Natural killer cell (primary cell): ENCODE results near the gene PDE2A. TPM values are rescaled to one million over a fixed set of nuclear protein-coding genes. Genes with fewer than 3 reads are reported as not detected.

Experiments used
- ATAC-seq, 3 donors: fragments of 150-1000 bp in 2 of 3; fragments of 200-7000 bp in 1 of 3; cut with Tn5 transposase; 1 replicate in 1 of 3; 2 replicates in 2 of 3; pipeline ENCODE4 v1.10.0; 2021; ENCODE audit warnings: mild to moderate bottlenecking in 2 of 3, moderate library complexity in 2 of 3
- DNase-seq, 2 donors: peaks; one replicate each; pipeline versions ENCODE4 v3.0.0 to v3.0.0-alpha.2; 2013 to 2021; ENCODE audit warnings: mixed read lengths in 1 of 2
- H3K27ac ChIP-seq: one replicate; pipeline ENCODE4 v1.5.1; 2013; ENCODE audit warnings: mild to moderate bottlenecking, low read length
- H3K27me3 ChIP-seq: one replicate; pipeline ENCODE4 v1.6.1; 2013; ENCODE audit warnings: low read length; ENCODE audit not compliant: control insufficient read depth, insufficient read depth
- H3K36me3 ChIP-seq: one replicate; pipeline ENCODE4 v1.6.1; 2013; ENCODE audit warnings: low read length; ENCODE audit not compliant: control insufficient read depth, insufficient read depth
- H3K4me1 ChIP-seq: one replicate; pipeline ENCODE4 v1.6.1; 2013; ENCODE audit warnings: low read length; ENCODE audit not compliant: control insufficient read depth, insufficient read depth
- H3K4me3 ChIP-seq: one replicate; pipeline ENCODE4 v1.5.1; 2013; ENCODE audit warnings: low read length
- H3K9me3 ChIP-seq: one replicate; pipeline ENCODE4 v1.6.1; 2013; ENCODE audit warnings: low read length; ENCODE audit not compliant: control insufficient read depth, insufficient read depth
- H3K27ac Mint-ChIP-seq, 2 donors: one replicate each; pipeline ENCODE4 v1.8.0; 2022; ENCODE audit warnings: mild to moderate bottlenecking in 2 of 2, mixed read lengths in 2 of 2, moderate library complexity in 1 of 2
- H3K27me3 Mint-ChIP-seq, 2 donors: one replicate each; pipeline ENCODE4 v1.8.0; 2022; ENCODE audit warnings: low read depth in 2 of 2, mixed read lengths in 2 of 2
- H3K36me3 Mint-ChIP-seq: one replicate; pipeline ENCODE4 v1.8.0; 2022; ENCODE audit warnings: mixed read lengths
- H3K4me1 Mint-ChIP-seq, 2 donors: one replicate each; pipeline ENCODE4 v1.8.0; 2022; ENCODE audit warnings: mixed read lengths in 2 of 2
- H3K4me3 Mint-ChIP-seq: one replicate; pipeline ENCODE4 v1.8.0; 2022; ENCODE audit warnings: mild to moderate bottlenecking, moderate library complexity, mixed read lengths
- H3K9me3 Mint-ChIP-seq, 2 donors: one replicate each; pipeline ENCODE4 v1.8.0; 2022; ENCODE audit warnings: mixed read lengths in 2 of 2
- WGBS: methylation state at CpG from one replicate; pipeline ENCODE4 v1.1.7; 2013; ENCODE audit warnings: missing lambda C conversion rate; ENCODE audit not compliant: insufficient coverage; 5-methylcytosine and 5-hydroxymethylcytosine counted together
- intact Hi-C: fragments of 100-400 bp; cut with micrococcal nuclease; formaldehyde crosslinking; loops from one replicate; pipeline ENCODE4 v1.14.2; 2022
- total RNA-seq, 4 donors: library from RNA; stranded (reverse); fragments of 120-200 nt in 1 of 4; gene quantifications; one replicate each; pipeline versions ENCODE4 v1.2.3 to v1.2.4, GENCODE V29; 2013 to 2022
- TF ChIP-seq, protein P1 (sequence below): fragments of 200-600 bp; IDR thresholded peaks from one replicate; pipeline ENCODE4 v1.8.0; 2022; ENCODE audit warnings: antibody characterized with exemption

Gene PDE2A
- total RNA-seq, 3 donors from 2014 or later (not counting 1 experiment from before 2014, with no cell fraction given), result 8.7 to 11.9 (median 9.0) TPM

DNA sequence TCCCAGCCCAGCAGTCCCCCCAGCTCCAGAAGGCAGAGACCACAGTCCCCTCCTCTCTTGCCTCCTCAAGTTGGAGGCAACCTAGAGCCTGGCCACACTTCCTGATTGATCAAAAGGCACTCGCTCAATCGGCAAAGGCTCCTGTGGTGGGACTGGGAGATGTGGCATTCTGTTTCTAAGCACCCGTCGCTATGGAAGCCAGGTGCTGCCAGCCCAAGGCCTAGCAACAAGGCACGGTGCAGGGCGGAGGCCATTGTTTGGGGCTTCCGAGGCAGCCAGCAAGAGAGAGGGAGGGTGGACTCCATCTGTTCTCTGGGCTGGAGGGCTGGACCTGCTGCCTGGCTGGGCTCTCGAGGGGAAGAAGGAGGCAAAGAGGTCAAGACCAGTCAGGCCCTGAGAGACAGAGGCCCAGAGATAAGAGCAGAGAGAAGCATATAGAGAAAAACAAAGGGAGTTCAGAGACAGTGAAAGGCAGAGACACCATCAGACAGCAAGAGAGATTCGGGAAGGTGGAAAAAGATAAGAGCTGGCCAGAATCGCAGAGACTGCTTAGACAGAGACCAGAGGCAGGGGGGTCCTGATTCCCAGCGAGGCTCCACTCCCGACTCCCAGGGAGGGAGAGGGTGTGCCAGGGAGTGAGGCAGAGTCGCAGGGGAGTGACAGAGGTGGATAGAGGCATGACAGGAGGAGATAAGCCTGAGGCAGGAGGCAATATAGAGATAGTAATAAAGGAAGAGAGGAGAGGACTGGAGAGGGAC, 21.2 kb downstream of the PDE2A start:
- no peak overlapping the region for H3K27ac Mint-ChIP-seq
- Histone ChIP-seq H3K36me3 (no peaks in the 10 kb centered on the region), H3K4me1 (no peaks in the 10 kb centered on the region), H3K9me3 (no peaks in the 10 kb centered on the region), H3K4me3 (no peak overlapping the region), H3K27me3 (no peaks in the 10 kb centered on the region), H3K27ac (no peak overlapping the region)
- 82% methylated on average over 13 of the region's 13 CpGs for WGBS
- intact Hi-C loops, result no loop called here
- no peak overlapping the region for H3K4me3 Mint-ChIP-seq
- no peaks in the 10 kb centered on the region for H3K36me3 Mint-ChIP-seq
- no peaks in the 10 kb centered on the region for H3K4me1 Mint-ChIP-seq
- no peaks in the 10 kb centered on the region for H3K9me3 Mint-ChIP-seq
- no peak for ATAC-seq
- TF ChIP-seq, protein P1, sequence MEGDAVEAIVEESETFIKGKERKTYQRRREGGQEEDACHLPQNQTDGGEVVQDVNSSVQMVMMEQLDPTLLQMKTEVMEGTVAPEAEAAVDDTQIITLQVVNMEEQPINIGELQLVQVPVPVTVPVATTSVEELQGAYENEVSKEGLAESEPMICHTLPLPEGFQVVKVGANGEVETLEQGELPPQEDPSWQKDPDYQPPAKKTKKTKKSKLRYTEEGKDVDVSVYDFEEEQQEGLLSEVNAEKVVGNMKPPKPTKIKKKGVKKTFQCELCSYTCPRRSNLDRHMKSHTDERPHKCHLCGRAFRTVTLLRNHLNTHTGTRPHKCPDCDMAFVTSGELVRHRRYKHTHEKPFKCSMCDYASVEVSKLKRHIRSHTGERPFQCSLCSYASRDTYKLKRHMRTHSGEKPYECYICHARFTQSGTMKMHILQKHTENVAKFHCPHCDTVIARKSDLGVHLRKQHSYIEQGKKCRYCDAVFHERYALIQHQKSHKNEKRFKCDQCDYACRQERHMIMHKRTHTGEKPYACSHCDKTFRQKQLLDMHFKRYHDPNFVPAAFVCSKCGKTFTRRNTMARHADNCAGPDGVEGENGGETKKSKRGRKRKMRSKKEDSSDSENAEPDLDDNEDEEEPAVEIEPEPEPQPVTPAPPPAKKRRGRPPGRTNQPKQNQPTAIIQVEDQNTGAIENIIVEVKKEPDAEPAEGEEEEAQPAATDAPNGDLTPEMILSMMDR, result no peak
- DNase-seq, result no peak
- peaks cover 0 to 7% of the 10 kb centered on the region in 2 donors for H3K27me3 Mint-ChIP-seq

DNA sequence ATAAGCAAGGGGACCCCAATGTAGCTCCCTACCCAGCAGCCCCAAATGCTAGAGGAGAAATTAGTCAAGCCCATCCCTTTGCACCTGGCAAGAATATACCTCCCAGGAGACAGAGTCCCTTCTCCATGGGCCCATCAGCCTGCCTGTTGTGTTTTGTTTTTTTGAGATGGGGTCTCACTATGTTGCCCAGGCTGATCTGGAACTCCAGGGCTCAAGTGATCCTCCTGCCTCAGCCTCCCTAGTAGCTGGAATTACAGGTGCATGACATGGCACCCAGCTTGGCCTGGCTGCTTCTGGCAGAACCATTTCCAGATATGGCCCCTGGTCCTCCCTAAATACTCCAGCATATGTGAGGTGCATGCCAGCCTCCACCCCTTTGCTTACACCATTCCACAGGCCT, 22.1 kb downstream of the PDE2A start:
- H3K36me3 Mint-ChIP-seq, result no peaks in the 10 kb centered on the region
- Histone ChIP-seq H3K27ac (no peak overlapping the region), H3K9me3 (no peaks in the 10 kb centered on the region), H3K4me3 (no peak overlapping the region), H3K27me3 (no peaks in the 10 kb centered on the region), H3K36me3 (no peaks in the 10 kb centered on the region), H3K4me1 (no peaks in the 10 kb centered on the region)
- DNase-seq (no peak), ATAC-seq (no peak)
- TF ChIP-seq, protein P1, result no peak
- H3K9me3 Mint-ChIP-seq, result no peaks in the 10 kb centered on the region
- H3K27me3 Mint-ChIP-seq, result peaks cover 0 to 7% of the 10 kb centered on the region in 2 donors
- H3K4me3 Mint-ChIP-seq, result no peak overlapping the region
- no peak overlapping the region for H3K27ac Mint-ChIP-seq
- no peaks in the 10 kb centered on the region for H3K4me1 Mint-ChIP-seq
- intact Hi-C loops, result no loop called here

DNA sequence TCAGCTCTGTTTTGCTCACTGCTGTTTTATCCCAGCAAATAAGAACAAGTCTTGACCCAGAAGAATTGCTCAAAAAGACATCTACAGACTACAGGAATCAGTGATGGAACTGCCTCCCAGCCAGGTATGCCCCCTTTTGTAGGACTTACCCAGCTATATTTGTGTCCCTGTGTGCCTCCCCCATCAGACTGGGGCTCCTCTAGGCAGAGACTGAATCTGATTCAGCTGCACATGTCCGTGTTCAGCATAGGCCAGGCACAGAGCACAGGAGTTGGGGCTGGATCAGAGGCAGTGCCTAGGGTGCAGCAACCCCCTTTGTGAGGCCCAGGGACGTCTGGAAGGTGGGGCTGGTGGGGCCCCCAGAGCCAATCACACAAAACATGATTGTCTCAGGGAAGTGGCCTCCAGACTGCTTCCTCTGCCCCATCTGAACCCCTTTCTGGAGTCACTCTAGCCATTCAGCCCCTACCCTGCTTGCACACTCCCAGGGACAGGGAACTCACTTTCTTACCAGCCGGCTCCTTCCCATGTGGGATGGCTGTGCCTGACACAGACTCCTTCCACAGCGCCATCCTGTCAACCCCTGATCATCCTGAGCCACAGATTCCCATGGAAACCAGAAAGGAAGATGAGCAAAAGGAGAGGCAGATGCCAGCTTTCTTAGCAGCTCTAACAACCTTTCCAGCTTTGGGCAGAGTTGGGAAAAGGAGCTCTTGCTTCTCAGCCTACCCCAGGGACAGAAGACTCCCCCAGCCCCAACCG, 24.8 kb downstream of the PDE2A start:
- intact Hi-C loops, result no loop called here
- Mint-ChIP-seq H3K4me3 (no peak overlapping the region), H3K27me3 (peaks cover 0 to 7% of the 10 kb centered on the region in 2 donors), H3K9me3 (no peaks in the 10 kb centered on the region), H3K4me1 (no peaks in the 10 kb centered on the region), H3K36me3 (no peaks in the 10 kb centered on the region), H3K27ac (no peak overlapping the region)
- H3K4me1 ChIP-seq, result no peaks in the 10 kb centered on the region
- DNase-seq (no peak), ATAC-seq (no peak)
- H3K4me3 ChIP-seq, result no peak overlapping the region
- no peaks in the 10 kb centered on the region for H3K27me3 ChIP-seq
- H3K36me3 ChIP-seq, result no peaks in the 10 kb centered on the region
- 70% methylated on average over 5 of the region's 5 CpGs for WGBS
- TF ChIP-seq, protein P1, result no peak
- H3K27ac ChIP-seq, result no peak overlapping the region
- no peaks in the 10 kb centered on the region for H3K9me3 ChIP-seq
